ENCODE measurements around the gene TENT5A. TPM values are rescaled to one million over a fixed set of nuclear protein-coding genes. Genes with fewer than 3 reads are reported as not detected.

The TENT5A gene
- total RNA-seq, 1 donor from 2014 or later = 23.0 TPM

- H3K27me3 Mint-ChIP-seq = no peaks in the 10 kb centered on the region
- no peak overlapping the region for H3K4me3 Mint-ChIP-seq
- no peak for TF ChIP-seq CTCF (conservative IDR thresholded peaks at IDR 0.05)
- H3K9me3 Mint-ChIP-seq = no peaks in the 10 kb centered on the region
- peaks cover 3% of the 10 kb centered on the region for H3K36me3 Mint-ChIP-seq
- no peaks in the 10 kb centered on the region for H3K4me1 Mint-ChIP-seq (ENCODE audit: unreplicated experiment)
- no peak for DNase-seq (ENCODE audit: extremely low spot score, unreplicated experiment)
- H3K27ac Mint-ChIP-seq = no peak overlapping the region
These were observed 13.0 kb downstream of the TENT5A start for GRCh38 chr6:81739230-81740195.

GRCh38 chr6:81736428-81736827 lies 16.1 kb downstream of the TENT5A start:
- Mint-ChIP-seq H3K4me3 (no peak overlapping the region), H3K36me3 (peaks cover 3% of the 10 kb centered on the region), H3K27me3 (no peaks in the 10 kb centered on the region), H3K4me1 (ENCODE audit: unreplicated experiment) (no peaks in the 10 kb centered on the region), H3K27ac (no peak overlapping the region), H3K9me3 (no peaks in the 10 kb centered on the region)
- TF ChIP-seq CTCF (conservative IDR thresholded peaks at IDR 0.05) = no peak
- no peak for DNase-seq (ENCODE audit: extremely low spot score, unreplicated experiment)

GRCh38 chr6:81735756-81736380 lies 16.6 kb downstream of the TENT5A start:
- no peak for DNase-seq (ENCODE audit: extremely low spot score, unreplicated experiment)
- Mint-ChIP-seq H3K4me1 (ENCODE audit: unreplicated experiment) (no peaks in the 10 kb centered on the region), H3K9me3 (no peaks in the 10 kb centered on the region), H3K27ac (no peak overlapping the region), H3K36me3 (peaks cover 3% of the 10 kb centered on the region), H3K27me3 (no peaks in the 10 kb centered on the region), H3K4me3 (no peak overlapping the region)
- no peak for TF ChIP-seq CTCF (conservative IDR thresholded peaks at IDR 0.05)

- H3K36me3 Mint-ChIP-seq = peaks cover 3% of the 10 kb centered on the region
- no peak for DNase-seq (ENCODE audit: extremely low spot score, unreplicated experiment)
- no peak overlapping the region for H3K4me3 Mint-ChIP-seq
- TF ChIP-seq CTCF (conservative IDR thresholded peaks at IDR 0.05) = no peak
- no peaks in the 10 kb centered on the region for H3K4me1 Mint-ChIP-seq (ENCODE audit: unreplicated experiment)
- no peak overlapping the region for H3K27ac Mint-ChIP-seq
- H3K9me3 Mint-ChIP-seq = no peaks in the 10 kb centered on the region
- H3K27me3 Mint-ChIP-seq = no peaks in the 10 kb centered on the region
These were observed 17.9 kb downstream of the TENT5A start for GRCh38 chr6:81734500-81735150.

GRCh38 chr6:81734081-81734480 lies 18.4 kb downstream of the TENT5A start:
- H3K27me3 Mint-ChIP-seq = no peaks in the 10 kb centered on the region
- no peak overlapping the region for H3K27ac Mint-ChIP-seq
- no peak overlapping the region for H3K4me3 Mint-ChIP-seq
- no peak for DNase-seq (ENCODE audit: extremely low spot score, unreplicated experiment)
- H3K9me3 Mint-ChIP-seq = no peaks in the 10 kb centered on the region
- TF ChIP-seq CTCF (conservative IDR thresholded peaks at IDR 0.05) = no peak
- no peaks in the 10 kb centered on the region for H3K4me1 Mint-ChIP-seq (ENCODE audit: unreplicated experiment)
- H3K36me3 Mint-ChIP-seq = peaks cover 3% of the 10 kb centered on the region

Measured in type B pancreatic cell (in vitro differentiated cells).